Adipose tissue (tissue), 3 donors: ENCODE results near the gene MRPL19. TPM values are rescaled to one million over a fixed set of nuclear protein-coding genes. Genes with fewer than 3 reads are reported as not detected.

Experiments used
- H3K27ac ChIP-seq: one replicate; pipeline ENCODE4 v1.5.1; 2013; ENCODE audit warnings: low read depth, low read length
- WGBS, 3 donors: extraction: QIAGEN DNeasy Blood & Tissue Kit; methylation state at CpG; one replicate each; pipeline ENCODE4 v1.1.7; 2013; 5-methylcytosine and 5-hydroxymethylcytosine counted together
- polyA plus RNA-seq, 3 donors: library from polyadenylated mRNA; stranded (reverse); fragments of 200-250 nt; gene quantifications; one replicate each; pipeline ENCODE4 v1.2.3, GENCODE V29; 2013
- donor health status: healthy with polysubstance abuse.
- donor health status: Bipolar disorder and iron deficiency.
- donor health status: healthy.

The MRPL19 gene
- 10 to 100 TPM; 11.8 to 36.9 (median 31.6) TPM for polyA plus RNA-seq

GRCh38 chr2:75646583-75647425 lies at the start of gene MRPL19:
TSS of gene MRPL19 (plus strand) at chr2:75646783. CDS start at chr2:75646808, 25 bp downstream.
- no peak within 1 kb of the TSS for H3K27ac ChIP-seq
- 0% methylated on average over 57 to 60 of the region's 60 CpGs for WGBS, 3 donors

GRCh38 chr2:75596784-75597183 lies 49.8 kb upstream of the MRPL19 start:
- no peak overlapping the region for H3K27ac ChIP-seq
- 80 to 85% (median 81%) methylated on average over 4 of the region's 4 CpGs for WGBS, 3 donors

GRCh38 chr2:75597949-75598348 lies 48.6 kb upstream of the MRPL19 start:
- H3K27ac ChIP-seq: no peak overlapping the region
- 91 to 95% (median 93%) methylated on average over 20 of the region's 20 CpGs for WGBS, 3 donors

GRCh38 chr2:75598589-75599155 lies 47.9 kb upstream of the MRPL19 start:
- 91 to 96% (median 92%) methylated on average over 8 of the region's 8 CpGs for WGBS, 3 donors
- H3K27ac ChIP-seq: no peak overlapping the region

- 44 to 83% (median 77%) methylated on average over 4 of the region's 4 CpGs for WGBS, 3 donors
- H3K27ac ChIP-seq: no peak overlapping the region
Measured at GRCh38 chr2:75600461-75601011, 46.0 kb upstream of the MRPL19 start.

- WGBS, 3 donors: 64 to 74% (median 70%) methylated on average over 6 of the region's 6 CpGs
- H3K27ac ChIP-seq: no peak overlapping the region
Measured at GRCh38 chr2:75602724-75603342, 43.8 kb upstream of the MRPL19 start.

GRCh38 chr2:75603477-75603876 lies 43.1 kb upstream of the MRPL19 start:
- no peak overlapping the region for H3K27ac ChIP-seq
- 90 to 100% (median 96%) methylated on average over 1 of the region's 1 CpG for WGBS, 3 donors

- no peak overlapping the region for H3K27ac ChIP-seq
- whole genome bisulfite sequencing, 3 donors: 78 to 90% (median 85%) methylated on average over 4 of the region's 4 CpGs
Measured at GRCh38 chr2:75604484-75604883, 42.1 kb upstream of the MRPL19 start.

- WGBS, 3 donors: 60 to 74% (median 66%) methylated on average over 6 of the region's 6 CpGs
- no peak overlapping the region for H3K27ac ChIP-seq
Measured at GRCh38 chr2:75605770-75606529, 40.6 kb upstream of the MRPL19 start.

- H3K27ac ChIP-seq: no peak overlapping the region
- 66 to 85% (median 81%) methylated on average over 8 of the region's 8 CpGs for WGBS, 3 donors
Measured at GRCh38 chr2:75606761-75607399, 39.7 kb upstream of the MRPL19 start.

- H3K27ac ChIP-seq: no peak overlapping the region
- 88 to 95% (median 88%) methylated on average over 3 of the region's 3 CpGs for WGBS, 3 donors
Measured at GRCh38 chr2:75607400-75607798, 39.2 kb upstream of the MRPL19 start.

- WGBS, 3 donors: 55 to 62% (median 61%) methylated on average over 7 of the region's 7 CpGs
- no peak overlapping the region for H3K27ac ChIP-seq
Measured at GRCh38 chr2:75607988-75608683, 38.4 kb upstream of the MRPL19 start.

- no peak overlapping the region for H3K27ac ChIP-seq
- 9 to 13% (median 13%) methylated on average over 25 of the region's 25 CpGs for WGBS, 3 donors
Measured at GRCh38 chr2:75608684-75609333, 37.8 kb upstream of the MRPL19 start.

- WGBS, 3 donors: 40 to 56% (median 52%) methylated on average over 5 of the region's 5 CpGs
- no peak overlapping the region for H3K27ac ChIP-seq
Measured at GRCh38 chr2:75609334-75609689, 37.3 kb upstream of the MRPL19 start.

GRCh38 chr2:75609937-75610508 lies 36.6 kb upstream of the MRPL19 start:
- 77 to 83% (median 80%) methylated on average over 7 of the region's 7 CpGs for WGBS, 3 donors
- H3K27ac ChIP-seq: no peak overlapping the region

- 78 to 83% (median 83%) methylated on average over 4 of the region's 4 CpGs for WGBS, 3 donors
- no peak overlapping the region for H3K27ac ChIP-seq
Measured at GRCh38 chr2:75610671-75611070, 35.9 kb upstream of the MRPL19 start.
